HepG2 (cell line): ENCODE data around the gene BIK. TPM values are rescaled to one million over a fixed set of nuclear protein-coding genes. Genes with fewer than 3 reads are reported as not detected.

Experiments
- ATAC-seq: fragments of 200-7000 bp; cut with Tn5 transposase; 3 replicates; pipeline ENCODE4 v1.9.1; 2020; ENCODE audit warnings: mild to moderate bottlenecking, moderate library complexity
- BruUV-seq: library from RNA; stranded (reverse); fragments of 400-500 nt; replicated peaks from 2 replicates; lab custom pipeline; 2021; lab: Mats Ljungman, UMichigan
- CTCF ChIA-PET: fragments of 300-600 bp; formaldehyde crosslinking; extraction: SDS; loops from one replicate; lab custom pipeline; 2021; ENCODE audit warnings: low total read pairs, inconsistent platforms, low intra/inter-chr PET ratio; lab: Yijun Ruan, JAX
- POLR2A ChIA-PET: fragments of 350-600 bp; sonication (Branson Sonifier 250); formaldehyde crosslinking; loops from one replicate; lab custom pipeline; 2020; ENCODE audit warnings: antibody characterized with exemption, inconsistent platforms; lab: Yijun Ruan, JAX
- DNase-seq: peaks from one replicate; pipeline ENCODE4 v3.0.0-alpha.2; 2015; ENCODE audit warnings: low spot score
- FAIRE-seq: peaks from 3 replicates; lab custom pipeline; 2011; peaks lifted over from hg19 to GRCh38; lab: Jason Lieb, UNC
- H2AFZ ChIP-seq: one replicate; pipeline ENCODE4 v1.6.1; 2011; ENCODE audit warnings: low read length, inconsistent platforms
- H3K27ac ChIP-seq: fragments of 300-600 bp; 3 replicates; pipeline ENCODE4 v1.8.0; 2011; ENCODE audit warnings: mixed run types, mild to moderate bottlenecking, mixed read lengths, low read length, inconsistent platforms; ENCODE audit not compliant: insufficient read depth; ENCODE audit errors: extremely low read length
- H3K27me3 ChIP-seq, 2 experiments: fragments of 200-600 bp in 1 of 2; 2 replicates in 1 of 2; 3 replicates in 1 of 2; pipeline versions ENCODE4 v1.6.0 to v1.8.0; 2011; ENCODE audit warnings: low read length in 2 of 2, mild to moderate bottlenecking in 2 of 2, moderate library complexity in 2 of 2, inconsistent platforms in 1 of 2; ENCODE audit not compliant: insufficient read depth in 2 of 2, control insufficient read depth in 1 of 2
- H3K36me3 ChIP-seq, 2 experiments: fragments of 200-600 bp in 1 of 2; replicated peaks in 1 of 2; 2 replicates in 1 of 2; 3 replicates in 1 of 2; pipeline versions ENCODE4 v1.5.1 to v1.8.0; 2011; ENCODE audit warnings: low read length in 2 of 2, inconsistent platforms in 1 of 2; ENCODE audit not compliant: insufficient read depth in 2 of 2, control insufficient read depth in 1 of 2
- H3K4me1 ChIP-seq: 2 replicates; pipeline ENCODE4 v1.5.1; 2012; ENCODE audit warnings: low read length, inconsistent platforms; ENCODE audit not compliant: insufficient read depth
- H3K4me2 ChIP-seq: 2 replicates; pipeline ENCODE4 v1.6.0; 2011; ENCODE audit warnings: low read depth, low read length, inconsistent platforms
- H3K4me3 ChIP-seq, 3 experiments: fragments of 200-600 bp in 1 of 3; sonication (generic), shearing (Covaris generic) in 1 of 3; replicated peaks in 1 of 3; 2 replicates each; pipeline ENCODE4 v1.5.1; 2011 to 2016; ENCODE audit warnings: low read length in 3 of 3, inconsistent platforms in 2 of 3, low read depth in 2 of 3, mild to moderate bottlenecking in 2 of 3, control low read depth in 1 of 3, mixed read lengths in 1 of 3; ENCODE audit not compliant: insufficient read depth in 1 of 3
- H3K79me2 ChIP-seq: one replicate; pipeline ENCODE4 v1.6.1; 2011; ENCODE audit warnings: low read length, inconsistent platforms; ENCODE audit not compliant: insufficient read depth
- H3K9ac ChIP-seq: 2 replicates; pipeline ENCODE4 v1.6.0; 2011; ENCODE audit warnings: mild to moderate bottlenecking, low read depth, low read length, inconsistent platforms; ENCODE audit not compliant: insufficient read depth
- H3K9me3 ChIP-seq: 2 replicates; pipeline ENCODE4 v1.5.1; 2012; ENCODE audit warnings: mild to moderate bottlenecking, low read length
- H4K20me1 ChIP-seq: 2 replicates; pipeline ENCODE4 v1.6.0; 2011; ENCODE audit warnings: inconsistent platforms, mild to moderate bottlenecking, low read length, moderate library complexity; ENCODE audit not compliant: insufficient read depth
- CSRNP1 ChIP-seq: sonication (generic); formaldehyde crosslinking; IDR thresholded peaks from 2 replicates; pipeline ENCODE4 v1.8.1; 2023; ENCODE audit warnings: mild to moderate bottlenecking, missing genetic modification reagents
- FOSL2 ChIP-seq: sonication (generic); formaldehyde crosslinking; IDR thresholded peaks from 2 replicates; pipeline ENCODE4 v1.4.0; 2020; ENCODE audit warnings: missing genetic modification reagents
- FUBP1 ChIP-seq: sonication (generic); formaldehyde crosslinking; IDR thresholded peaks from 2 replicates; pipeline ENCODE4 v1.5.1; 2020; ENCODE audit warnings: missing genetic modification reagents, mild to moderate bottlenecking, borderline replicate concordance
- GMEB2 ChIP-seq: IDR thresholded peaks from 2 replicates; pipeline ENCODE4 v1.6.1; 2016; ENCODE audit warnings: missing biosample characterization, missing genetic modification reagents, low read depth
- HES4 ChIP-seq: sonication (generic); formaldehyde crosslinking; IDR thresholded peaks from 2 replicates; pipeline ENCODE4 v1.9.0; 2021; ENCODE audit warnings: mild to moderate bottlenecking, missing genetic modification reagents, borderline replicate concordance
- ZMAT5 ChIP-seq: sonication (generic); formaldehyde crosslinking; IDR thresholded peaks from 2 replicates; pipeline ENCODE4 v1.5.0; 2020; ENCODE audit warnings: mild to moderate bottlenecking, low read depth, missing genetic modification reagents, borderline replicate concordance
- ZNF629 ChIP-seq: sonication (generic); formaldehyde crosslinking; conservative IDR thresholded peaks from 2 replicates; pipeline ENCODE4 v1.5.0; 2020; ENCODE audit warnings: missing genetic modification reagents
- ZNF674 ChIP-seq: sonication (generic); formaldehyde crosslinking; IDR thresholded peaks from 2 replicates; pipeline ENCODE4 v1.5.0; 2020; ENCODE audit warnings: low read depth, mild to moderate bottlenecking, missing genetic modification reagents
- WGBS: methylation state at CpG from one replicate; pipeline ENCODE4 v1.1.6; 2017; ENCODE audit warnings: low lambda C conversion rate; 5-methylcytosine and 5-hydroxymethylcytosine counted together
- in situ Hi-C: cut with HindIII; loops from 2 replicates; pipeline ENCODE4 v1.10.0; 2017; ENCODE audit warnings: low pct_unique_long_range_greater_than_20kb; ENCODE audit not compliant: extremely low pct_ligation_motif_present
- intact Hi-C: fragments of 100-400 bp; cut with micrococcal nuclease; formaldehyde crosslinking; loops from one replicate; pipeline ENCODE4 v1.10.0; 2022; ENCODE audit not compliant: unreplicated experiment
- polyA plus RNA-seq, 8 experiments: library from polyadenylated mRNA; depleted of rRNA in 3 of 8; stranded (reverse) in 7 of 8; unstranded in 1 of 8; fragments of >200 nt; fragmentation: Illumina TruSeq in 4 of 8; extraction: Trizol in 4 of 8; gene quantifications; 2 replicates each; pipeline versions ENCODE4 v1.2.1 to v1.2.3, GENCODE V29; 2011 to 2016; ENCODE audit warnings: low read depth in 4 of 8, missing spikeins in 1 of 8, mixed read lengths in 1 of 8; ENCODE audit not compliant: insufficient read depth in 1 of 8
- total RNA-seq, 5 experiments: library from RNA; depleted of rRNA; stranded (reverse); fragments of >200 nt; fragmentation: Illumina TruSeq; extraction: Trizol; gene quantifications; 2 replicates each; pipeline ENCODE4 v1.2.3, GENCODE V29; 2016; ENCODE audit warnings: low read depth in 1 of 5

BIK gene
- total and polyA plus RNA-seq, 2 of the 13 experiments (the other 11 are each of a cell fraction or from before 2014, with no cell fraction given): 0.54 to 0.80 TPM

GRCh38 chr22:43154887-43155536 is 44.5 kb downstream of the BIK start:
- FAIRE-seq: no peak
- intact Hi-C loops (no loop called here), in situ Hi-C loops (no loop called here)
- CTCF ChIA-PET: no interaction called here
- Histone ChIP-seq H3K4me1 (peaks cover 39% of the 10 kb centered on the region), H2AFZ (no peak overlapping the region), H3K9ac (no peak overlapping the region), H3K27ac (no peak overlapping the region), H4K20me1 (no peaks in the 10 kb centered on the region), H3K4me2 (no peak overlapping the region), H3K4me3 (no peak overlapping the region), H3K79me2 (no peaks in the 10 kb centered on the region), H3K36me3 (no peaks in the 10 kb centered on the region), H3K27me3 (peaks cover 6 to 29% of the 10 kb centered on the region in 2 experiments; a peak in 4 of 5 replicates), H3K9me3 (no peaks in the 10 kb centered on the region)
- POLR2A ChIA-PET: no interaction called here
- no peak for DNase-seq
- ATAC-seq: no peak
- no TSS peak for BruUV-seq
- TF ChIP-seq ZNF629: peak; percentile 82
- no peak for TF ChIP-seq GMEB2
- TF ChIP-seq ZNF674: no peak
- TF ChIP-seq ZMAT5 (CRISPR knock-in tag): no peak
- 49% methylated on average over 11 of the region's 27 CpGs for WGBS

GRCh38 chr22:43155789-43156188 is 45.2 kb downstream of the BIK start:
- WGBS: no CpG with 5 or more reads among the region's 5 CpGs
- H3K9ac ChIP-seq: no peak overlapping the region
- FAIRE-seq (no peak), ATAC-seq (no peak), DNase-seq (no peak)
- H3K79me2 ChIP-seq: no peaks in the 10 kb centered on the region
- no peak overlapping the region for H3K4me3 ChIP-seq
- H4K20me1 ChIP-seq: no peaks in the 10 kb centered on the region
- H3K4me1 ChIP-seq: peaks cover 37% of the 10 kb centered on the region
- no peak overlapping the region for H2AFZ ChIP-seq
- intact Hi-C loops (no loop called here), in situ Hi-C loops (no loop called here)
- BruUV-seq: no TSS peak
- ChIA-PET POLR2A (interaction anchor here (0.6 kb wide), 1 partner anchor 10 kb away, joined by 3 read pairs; no protein-coding TSS in a partner anchor), CTCF (no interaction called here)
- H3K9me3 ChIP-seq: no peaks in the 10 kb centered on the region
- no peaks in the 10 kb centered on the region for H3K36me3 ChIP-seq
- TF ChIP-seq CSRNP1 (CRISPR knock-in tag) (no peak), FOSL2 (CRISPR knock-in tag) (0 out of 2 replicates have a peak, but pooled peaks have one; percentile 30), FUBP1 (CRISPR knock-in tag) (no peak), HES4 (no peak)
- peaks cover 6 to 24% of the 10 kb centered on the region in 2 experiments; a peak in 4 of 5 replicates for H3K27me3 ChIP-seq
- H3K27ac ChIP-seq: no peak overlapping the region
- H3K4me2 ChIP-seq: no peak overlapping the region
